Measurements from ENCODE around the gene ZIC5.
A peak's percentile ranks its signal among the peaks of the same experiment; 100 is the strongest.

Gene ZIC5

DNA sequence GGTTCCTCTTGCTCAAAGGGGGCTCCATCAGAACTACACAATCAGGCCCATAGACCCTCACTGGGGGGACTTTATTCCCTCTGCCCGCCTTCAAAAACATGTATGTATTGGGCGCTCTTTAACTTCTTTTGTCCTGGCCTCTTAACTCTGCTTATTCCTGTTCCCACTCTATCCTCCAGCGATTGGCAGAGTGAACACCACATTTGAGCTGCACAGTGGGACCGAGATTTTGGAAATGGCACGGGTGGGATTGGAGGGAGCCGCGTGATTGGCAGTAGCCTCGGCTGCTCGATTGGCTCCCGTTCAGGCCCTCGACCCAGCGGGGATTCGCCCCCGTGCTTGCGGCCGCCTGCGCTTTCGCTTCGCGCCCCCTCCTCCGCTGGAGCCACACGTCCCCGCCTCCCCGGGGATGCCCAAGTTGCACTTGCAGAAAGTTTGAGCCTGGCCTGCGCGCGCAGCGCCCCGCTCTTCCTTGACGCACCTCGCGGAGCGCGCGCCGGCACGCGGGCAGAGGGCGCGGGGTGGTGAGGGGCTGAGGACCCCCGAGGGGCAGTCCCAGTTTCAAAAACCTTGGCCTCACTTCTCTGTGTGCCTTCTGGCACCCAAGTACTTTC lies at the start of gene ZIC5:
ZIC5 (minus strand) TSS at position 192 of the 614 bp plus-strand sequence; CDS start at position 28, 164 bp downstream.
- no peak for DNase-seq (ENCODE audit: low read depth)

DNA sequence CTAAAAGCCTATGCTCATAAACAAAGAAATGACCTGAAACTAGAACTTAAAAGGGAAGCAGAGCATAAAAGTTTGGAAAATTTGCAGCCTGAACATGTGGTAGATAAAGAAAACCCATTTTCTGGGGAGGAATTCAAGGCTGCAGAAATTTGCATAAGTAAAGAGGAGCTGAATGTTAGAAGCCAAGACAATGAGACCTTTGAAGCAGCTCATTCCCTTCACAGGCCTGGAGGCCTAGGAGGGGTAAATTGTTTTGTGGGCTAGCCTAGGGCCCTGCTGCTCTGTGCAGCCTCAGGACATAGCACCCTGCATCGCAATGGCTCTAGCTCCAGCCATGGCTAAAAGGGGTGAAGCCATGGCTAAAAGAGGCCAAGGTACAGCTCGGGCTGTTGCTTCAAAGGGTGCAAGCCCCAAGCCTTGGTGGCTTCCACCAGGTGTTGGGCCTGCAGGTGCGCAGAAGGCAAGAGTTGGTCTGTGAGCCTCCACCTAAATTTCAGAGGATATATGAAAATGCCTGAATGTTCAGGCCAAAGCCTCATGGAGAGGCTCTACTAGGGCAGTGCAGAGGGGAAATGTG lies 48.3 kb upstream of the ZIC5 start:
- DNase-seq (ENCODE audit: low read depth), result no peak

DNA sequence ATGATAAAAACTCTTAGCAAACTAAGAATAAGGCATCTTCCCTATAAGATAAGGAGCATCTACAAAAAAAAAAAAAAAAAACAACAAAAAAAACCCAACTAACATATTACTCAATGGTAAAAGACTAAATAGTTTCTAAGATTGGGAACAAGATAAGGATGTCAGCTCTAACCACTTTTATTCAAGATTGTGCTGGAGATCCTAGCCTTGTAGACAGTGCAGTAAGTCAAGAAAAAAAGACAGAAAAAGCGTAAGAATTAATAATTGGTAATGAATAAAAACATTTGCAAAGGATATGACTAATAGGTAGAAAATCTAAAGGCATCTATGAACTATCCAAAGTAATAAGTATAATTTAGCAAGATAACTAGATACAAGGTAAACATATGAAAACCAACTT lies 43.1 kb upstream of the ZIC5 start:
- DNase-seq (ENCODE audit: low read depth), result peak; percentile 30

DNA sequence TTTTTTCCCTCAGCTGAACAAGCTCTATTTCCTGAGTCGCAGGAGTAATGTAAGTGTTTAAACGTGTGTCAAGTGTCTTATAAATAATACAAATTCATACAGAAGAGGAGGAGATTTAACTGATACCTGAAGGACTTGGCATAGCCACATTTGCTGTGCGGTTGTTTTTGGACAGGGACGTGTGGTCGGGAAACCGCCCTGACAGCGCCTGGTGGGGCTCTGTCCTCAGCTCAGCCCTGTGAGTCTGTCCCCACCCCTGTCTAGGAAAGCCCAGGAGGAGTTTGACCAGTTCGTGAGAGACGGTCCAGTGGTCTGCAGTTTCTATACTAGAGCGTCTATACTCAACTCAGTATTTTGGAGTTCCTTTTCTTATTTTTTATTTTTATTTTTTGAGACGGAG lies 26.7 kb upstream of the ZIC5 start:
- DNase-seq (ENCODE audit: low read depth), result no peak

DNA sequence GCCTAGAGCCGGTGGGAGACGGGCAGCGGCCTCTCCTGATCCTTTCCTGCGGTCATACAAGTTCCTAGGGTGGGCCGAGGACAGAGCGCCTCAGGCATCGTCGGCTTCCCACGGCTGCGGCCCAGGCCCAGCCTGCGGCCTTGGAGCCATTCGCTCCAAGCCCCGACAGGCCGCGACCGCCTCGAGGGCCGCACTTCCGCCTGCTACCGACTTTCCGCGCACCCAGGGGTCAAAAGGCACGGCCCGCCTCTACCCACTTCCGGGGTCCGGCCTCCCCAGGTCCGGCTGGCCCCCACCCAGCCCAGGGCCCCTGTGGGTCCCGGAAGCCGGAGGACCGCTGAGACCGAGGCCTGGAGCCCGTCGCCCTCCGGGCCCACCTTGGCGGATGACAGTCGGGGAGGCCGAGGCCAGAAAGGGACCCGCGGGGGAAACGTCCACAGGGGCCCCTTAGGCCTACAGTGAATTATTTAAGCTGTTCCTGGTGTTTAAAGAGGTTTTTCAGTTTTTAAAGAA lies 26.2 kb upstream of the ZIC5 start:
- DNase-seq (ENCODE audit: low read depth), result no peak

DNA sequence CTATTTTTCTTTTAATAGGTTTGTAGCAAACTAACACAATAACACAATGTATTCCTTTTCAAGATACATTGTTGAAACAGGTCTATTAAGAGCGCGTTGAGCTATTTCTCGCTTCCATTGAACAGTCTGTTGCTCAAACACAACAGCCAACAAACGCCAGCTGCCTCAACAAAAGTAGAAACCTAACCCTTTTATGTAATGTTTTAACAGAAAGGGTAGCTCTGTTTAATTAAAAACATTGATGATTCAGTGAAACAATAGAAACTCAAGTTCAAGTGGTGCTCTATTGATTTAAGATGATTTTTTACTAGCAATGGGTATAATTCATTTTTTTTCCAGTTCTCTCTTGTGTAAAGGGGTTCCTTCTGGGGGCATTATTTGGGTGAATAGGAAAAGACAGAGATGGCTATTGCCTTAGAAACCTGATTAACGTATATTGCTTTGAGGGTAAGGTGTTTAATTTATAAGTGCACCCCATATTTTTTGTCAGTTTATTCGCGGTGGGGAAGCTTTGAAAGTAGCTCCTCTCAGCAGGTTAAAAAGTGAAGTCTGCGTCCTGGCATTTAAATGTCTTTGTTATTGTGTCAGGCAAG lies 24.9 kb upstream of the ZIC5 start:
- no peak for DNase-seq (ENCODE audit: low read depth)

DNA sequence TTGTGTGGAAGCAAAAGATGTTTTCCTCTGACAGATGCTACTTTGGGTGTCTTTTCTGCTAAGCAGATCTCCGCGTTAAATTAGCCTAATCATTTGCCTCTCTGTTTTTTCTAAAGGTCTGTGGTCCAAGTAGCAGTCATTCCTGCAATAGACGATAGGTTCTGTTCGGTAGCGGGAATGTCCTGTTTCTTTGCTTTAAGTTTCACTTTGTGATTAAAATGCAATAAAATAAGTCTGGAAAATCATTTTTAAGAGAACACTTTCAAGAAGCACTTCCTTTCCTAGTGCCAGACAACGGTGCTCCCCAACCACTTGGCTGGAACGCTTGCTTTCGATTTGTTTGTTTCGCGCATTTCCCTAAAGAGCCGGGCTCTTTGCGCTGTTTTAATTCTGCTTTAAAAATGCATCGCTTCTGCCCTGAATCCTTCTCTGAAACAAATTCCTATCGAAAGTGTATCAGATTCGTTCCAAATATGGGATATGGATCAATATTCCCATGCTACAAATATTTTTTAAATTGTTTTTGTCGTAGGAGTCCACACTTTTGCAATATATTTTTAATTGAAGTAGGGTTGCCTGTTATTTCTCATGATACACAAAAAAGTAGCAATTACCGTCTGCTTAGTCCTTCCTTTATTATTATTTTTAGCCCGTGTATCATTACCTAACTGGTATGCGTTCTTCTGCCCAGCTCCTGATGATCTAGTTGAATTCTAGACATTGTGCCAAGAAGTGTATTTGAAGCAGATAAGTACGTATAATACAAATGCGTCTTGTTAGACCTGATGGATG lies 24.2 kb upstream of the ZIC5 start:
- no peak for DNase-seq (ENCODE audit: low read depth)

DNA sequence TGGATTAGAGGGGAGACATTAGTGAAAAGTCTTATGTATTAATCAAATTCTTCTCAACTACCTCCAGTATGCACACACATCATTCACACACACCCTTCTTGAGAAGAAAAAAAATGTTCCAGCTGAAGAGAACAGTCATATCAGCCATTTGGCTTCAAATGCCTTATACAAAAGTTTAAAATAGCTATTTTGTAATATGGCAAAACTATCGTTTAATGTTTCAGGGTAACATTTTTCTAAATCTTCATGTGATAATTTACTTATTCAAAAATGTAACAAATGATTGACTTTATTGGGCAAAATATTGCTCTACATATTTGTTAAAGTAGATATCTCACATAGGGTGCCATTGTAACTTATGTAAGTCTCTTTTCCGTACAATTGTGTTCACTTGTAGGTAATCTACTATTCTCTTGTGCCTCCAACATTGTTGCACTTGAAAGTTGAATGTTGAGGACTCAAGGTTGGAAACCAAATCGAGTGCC lies 23.6 kb upstream of the ZIC5 start:
- DNase-seq (ENCODE audit: low read depth), result no peak

DNA sequence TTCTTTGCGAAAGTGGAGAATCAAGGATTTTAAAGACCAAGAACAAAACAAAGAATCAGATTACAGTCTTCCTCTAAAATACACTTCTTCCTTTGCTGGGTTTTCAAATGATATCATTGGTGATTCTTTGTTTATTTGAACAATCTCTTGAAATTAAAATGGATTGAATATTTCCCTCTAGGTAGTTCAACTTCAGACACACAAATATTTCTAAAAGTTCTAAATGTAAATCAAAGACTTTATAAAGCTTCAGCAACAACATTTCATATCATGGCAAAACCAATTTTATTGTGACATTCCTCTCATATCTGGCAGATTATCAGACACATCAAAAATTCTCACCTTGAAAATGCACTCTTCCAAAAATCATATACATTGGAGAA lies 23.1 kb upstream of the ZIC5 start:
- no peak for DNase-seq (ENCODE audit: low read depth)

DNA sequence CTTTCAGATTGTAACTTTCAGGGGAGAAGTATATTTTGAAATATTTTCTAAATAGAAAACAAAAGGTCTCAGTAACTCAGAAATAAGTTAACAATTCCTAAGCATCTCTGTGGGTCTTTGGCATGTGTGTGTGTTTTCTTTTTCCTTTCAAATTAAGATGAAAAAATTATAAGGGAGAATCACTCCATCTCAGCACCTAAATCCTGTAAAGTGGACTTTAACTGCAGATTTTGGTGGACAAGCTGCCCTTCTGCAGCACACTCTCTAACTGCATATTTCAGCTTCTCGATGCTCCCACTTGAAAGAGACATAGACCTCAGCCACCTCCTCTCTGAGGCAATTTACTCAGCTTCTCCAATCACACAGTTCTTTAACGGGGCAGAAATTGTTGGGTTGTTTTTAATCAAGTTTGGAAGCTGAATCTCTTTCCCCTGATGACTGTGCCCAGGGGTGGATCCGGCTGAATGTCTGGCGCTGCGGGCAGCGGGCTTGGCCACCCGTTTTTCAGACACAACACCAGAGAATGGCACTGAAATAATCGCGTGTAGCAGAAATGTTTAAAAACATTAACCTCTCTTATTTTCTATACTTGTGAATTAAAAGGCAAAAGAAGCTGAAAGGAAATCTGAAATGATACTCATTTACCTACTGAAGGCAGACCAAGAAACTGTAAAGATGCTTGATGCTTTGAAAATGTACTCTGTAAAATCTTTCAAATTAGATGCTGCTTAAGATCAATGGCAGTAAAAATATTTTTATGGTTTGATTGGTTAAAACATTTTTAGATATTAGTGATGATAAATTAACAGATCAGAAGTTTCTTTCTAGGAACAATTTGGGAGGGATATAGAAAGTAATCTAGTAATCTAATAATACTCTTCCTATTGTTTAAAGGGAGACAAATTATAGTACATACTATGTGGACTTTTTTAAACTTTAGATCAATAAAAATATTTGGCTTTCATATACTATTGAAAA lies 22.4 kb upstream of the ZIC5 start:
- no peak for DNase-seq (ENCODE audit: low read depth)

DNA sequence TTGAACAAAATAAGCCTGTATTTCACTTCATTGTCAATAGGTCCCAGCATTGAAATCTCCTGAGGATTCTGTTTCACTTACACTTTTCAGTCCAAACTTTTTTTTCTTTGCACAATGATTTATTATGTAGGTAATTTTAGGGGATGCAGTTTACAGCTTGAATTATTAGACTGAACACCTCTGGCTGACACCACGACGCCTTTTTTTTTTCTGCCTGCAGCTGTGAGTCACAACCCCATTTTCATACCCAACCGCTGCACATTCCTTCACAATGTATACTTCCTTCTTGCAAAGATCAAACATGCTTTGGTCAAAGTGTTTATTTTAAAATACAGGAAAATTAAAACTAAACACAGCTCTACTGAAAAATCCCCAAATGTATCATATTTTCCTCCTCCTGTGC lies 21.4 kb upstream of the ZIC5 start:
- no peak for DNase-seq (ENCODE audit: low read depth)

DNA sequence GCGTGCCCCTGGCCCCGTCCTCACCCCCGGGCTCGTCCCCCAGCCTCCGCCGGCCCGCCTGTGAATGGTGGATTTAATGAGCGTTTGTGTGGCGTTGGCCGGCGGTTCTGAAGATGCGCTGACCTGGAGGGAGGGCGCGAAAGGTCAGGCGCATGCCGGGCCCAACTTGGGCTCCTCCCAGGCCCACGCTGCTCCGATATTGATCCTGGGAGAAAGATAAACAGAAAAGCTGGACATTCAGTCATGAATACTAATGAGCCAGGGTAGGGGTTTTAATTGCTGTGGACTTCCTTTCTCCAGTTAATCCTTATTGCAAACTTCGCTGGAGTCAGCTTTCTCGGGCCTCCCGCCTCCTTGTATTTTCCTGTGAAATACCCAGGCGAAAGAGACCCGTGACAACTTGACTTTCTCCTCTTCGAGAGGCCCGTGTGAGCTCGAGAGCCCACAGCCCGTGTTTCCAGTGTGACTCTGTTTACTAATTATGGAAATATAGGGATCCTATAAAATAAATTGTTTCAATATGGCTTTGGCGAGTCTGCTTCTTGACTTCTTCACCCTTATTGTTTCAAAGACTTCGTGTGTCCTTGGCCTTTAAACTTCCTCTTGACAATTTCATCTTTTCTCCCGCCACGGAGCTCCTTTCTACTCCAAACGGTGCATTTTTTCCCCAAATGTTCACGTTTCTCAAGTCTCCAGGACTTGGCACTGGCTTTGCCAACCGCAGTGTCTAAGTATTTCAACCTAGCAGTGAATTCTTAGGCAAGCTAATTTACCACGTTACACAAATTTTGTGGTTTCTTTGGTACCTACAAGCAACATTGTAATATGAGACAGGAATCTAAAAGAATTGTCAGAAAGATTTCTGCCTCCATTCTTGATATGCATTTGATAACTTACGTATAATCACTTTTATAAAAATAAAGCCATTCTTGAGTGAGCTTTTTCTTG lies 20.5 kb upstream of the ZIC5 start:
- no peak for DNase-seq (ENCODE audit: low read depth)

DNA sequence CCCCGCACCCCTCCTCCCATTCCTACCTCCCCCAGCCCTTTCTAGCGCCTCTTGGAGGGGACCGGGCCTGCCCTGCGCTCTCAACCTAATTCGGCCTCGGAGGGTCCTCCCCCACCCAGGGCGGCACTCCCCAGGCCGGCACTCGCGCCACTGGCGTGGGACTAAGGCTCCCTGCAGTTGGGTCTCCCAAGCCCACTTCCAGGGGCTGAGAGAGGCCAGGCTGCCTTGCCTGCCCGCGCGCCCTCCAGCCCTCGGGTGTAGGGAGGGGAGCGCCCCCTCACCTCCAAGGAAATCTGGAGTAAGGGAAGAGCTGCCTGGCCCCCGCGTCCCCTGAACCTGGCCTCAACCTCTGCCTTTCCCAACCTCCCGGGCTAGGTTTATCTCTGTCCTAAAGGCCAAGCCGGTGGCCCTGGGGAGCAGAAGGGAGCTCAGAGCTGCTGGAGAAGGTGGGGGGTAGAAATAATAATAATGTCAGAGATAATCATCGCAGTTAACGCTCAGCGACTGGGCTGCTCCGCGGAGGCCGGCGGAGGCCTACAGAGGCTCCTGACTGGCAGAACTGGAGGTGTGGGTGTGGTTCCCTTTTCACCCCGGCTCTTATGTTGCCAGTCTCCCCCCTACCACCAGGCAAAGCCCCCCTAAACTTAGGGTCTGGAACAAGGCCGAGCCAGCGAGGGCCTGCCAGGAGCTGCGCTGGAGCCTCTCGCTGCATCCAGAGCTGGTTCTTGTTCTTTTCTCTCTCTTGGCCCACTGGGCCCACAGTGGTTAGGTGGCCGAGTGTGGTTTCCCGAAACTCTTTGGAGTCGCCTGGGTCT lies 19.7 kb upstream of the ZIC5 start:
- no peak for DNase-seq (ENCODE audit: low read depth)

DNA sequence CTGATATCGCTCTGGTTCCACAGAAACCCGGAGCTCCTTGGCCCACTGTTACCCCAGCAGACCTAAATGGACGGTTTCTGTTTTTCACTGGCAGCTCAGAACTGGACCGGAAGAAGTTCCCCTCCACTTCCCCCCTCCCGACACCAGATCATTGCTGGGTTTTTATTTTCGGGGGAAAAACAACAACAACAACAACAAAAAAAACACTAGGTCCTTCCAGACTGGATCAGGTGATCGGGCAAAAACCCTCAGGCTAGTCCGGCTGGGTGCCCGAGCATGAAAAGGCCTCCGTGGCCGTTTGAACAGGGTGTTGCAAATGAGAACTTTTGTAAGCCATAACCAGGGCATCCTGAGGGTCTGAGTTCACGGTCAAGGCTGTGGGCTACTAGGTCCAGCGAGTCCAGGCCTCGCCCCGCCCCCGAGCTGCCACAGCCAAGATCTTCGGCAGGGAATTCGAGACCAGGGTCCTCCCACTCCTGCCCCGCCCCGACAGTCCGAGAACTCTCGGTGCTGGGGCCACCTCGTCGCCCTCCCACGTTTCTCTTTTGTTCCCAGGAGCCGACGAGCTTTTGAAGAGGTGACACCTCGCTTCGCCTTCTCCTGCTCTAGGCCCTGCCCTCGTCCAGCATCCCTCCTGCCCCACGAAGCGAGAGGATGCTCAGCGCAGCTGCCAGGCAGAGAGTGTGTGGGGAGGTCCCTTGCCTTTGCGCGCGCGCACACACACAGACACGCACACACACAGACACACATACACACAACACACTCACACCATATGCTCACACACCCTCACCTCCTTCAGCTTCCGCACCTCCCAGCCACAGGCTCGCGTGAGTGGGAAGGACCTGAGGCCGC lies 18.8 kb upstream of the ZIC5 start:
- no peak for DNase-seq (ENCODE audit: low read depth)

DNA sequence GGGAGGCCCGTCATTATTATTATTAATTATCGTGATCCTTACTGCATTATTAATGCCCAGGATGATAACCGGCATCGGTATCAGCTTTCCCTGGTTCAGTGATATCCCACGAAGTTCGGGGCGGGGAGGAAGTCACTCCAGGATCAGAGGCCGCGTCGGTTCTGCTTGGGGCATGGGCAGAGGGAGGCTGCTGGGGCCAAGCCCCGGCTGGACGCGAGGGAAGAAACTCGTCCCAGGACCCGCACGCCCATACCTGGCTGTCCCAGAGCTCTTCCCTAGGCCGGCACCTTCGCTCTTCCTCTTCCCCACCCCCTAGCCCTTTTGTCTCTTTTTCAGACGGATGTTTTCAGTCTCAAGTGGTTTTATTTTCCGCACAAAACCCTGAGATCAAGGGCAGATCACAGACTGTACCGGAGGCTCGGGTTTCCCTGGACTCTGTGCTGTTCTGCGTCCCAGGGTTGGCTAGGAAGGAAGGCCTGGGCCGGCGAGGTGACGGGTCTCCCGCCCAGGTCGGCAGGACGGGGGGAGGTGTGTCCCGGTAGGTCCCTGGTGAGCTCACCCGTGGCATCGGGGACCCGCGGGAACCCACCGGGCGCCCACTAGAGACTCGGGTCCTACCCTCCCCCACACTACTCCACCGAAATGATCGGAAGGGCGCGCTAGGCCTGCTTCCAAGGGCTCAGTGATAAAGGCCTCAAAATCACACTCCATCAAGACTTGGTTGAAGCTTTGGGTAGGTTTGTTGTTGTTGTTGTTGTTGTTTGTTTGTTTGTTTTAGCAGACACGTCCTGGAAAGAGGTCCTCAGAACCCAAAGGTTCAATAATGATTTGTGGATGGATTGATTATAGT lies 17.9 kb upstream of the ZIC5 start:
- DNase-seq (ENCODE audit: low read depth), result no peak

DNA sequence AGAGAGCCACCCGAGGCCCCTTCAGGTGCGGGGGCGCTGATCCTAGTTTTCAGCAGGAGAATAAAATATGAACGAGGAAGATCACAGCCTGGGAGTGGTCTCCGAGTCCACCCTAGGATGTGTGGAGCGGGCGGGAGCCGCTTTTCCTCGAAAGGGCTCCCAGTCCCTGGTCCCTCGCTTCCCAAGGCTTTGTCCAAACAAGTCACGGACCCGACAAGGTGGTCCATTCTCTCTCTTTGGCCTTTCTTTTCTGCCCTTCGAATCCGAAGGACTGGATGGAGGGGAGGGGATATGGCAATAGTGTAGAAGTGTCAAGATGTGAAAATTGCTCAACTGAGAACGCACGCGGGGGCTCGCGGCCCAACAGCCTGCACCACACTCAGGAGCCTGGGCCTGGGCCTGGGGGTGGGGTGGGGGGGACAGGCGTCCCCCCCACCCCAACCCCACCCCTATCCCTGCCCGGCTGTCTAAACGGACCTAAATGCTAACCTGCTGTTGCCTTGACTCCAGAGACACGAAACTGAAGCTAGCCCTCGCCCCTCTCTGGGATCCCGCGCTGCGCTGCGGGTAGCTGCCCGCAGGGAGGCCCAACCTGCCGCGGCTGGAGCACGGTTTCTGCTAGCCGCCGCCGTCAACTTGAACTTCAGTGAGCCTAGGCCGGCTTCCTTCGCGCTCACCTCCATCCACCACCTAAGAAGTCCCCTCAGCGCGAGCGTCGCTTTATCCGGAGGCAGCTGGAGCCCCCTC lies 17.1 kb upstream of the ZIC5 start:
- DNase-seq (ENCODE audit: low read depth), result no peak

Measured in amniotic epithelial cell (primary cell).